ENCODE data around the gene DIP2A. TPM values are rescaled to one million over a fixed set of nuclear protein-coding genes. Genes with fewer than 3 reads are reported as not detected.

The DIP2A gene
- total RNA-seq, 1 donor from 2014 or later = 41.0 TPM

DNA sequence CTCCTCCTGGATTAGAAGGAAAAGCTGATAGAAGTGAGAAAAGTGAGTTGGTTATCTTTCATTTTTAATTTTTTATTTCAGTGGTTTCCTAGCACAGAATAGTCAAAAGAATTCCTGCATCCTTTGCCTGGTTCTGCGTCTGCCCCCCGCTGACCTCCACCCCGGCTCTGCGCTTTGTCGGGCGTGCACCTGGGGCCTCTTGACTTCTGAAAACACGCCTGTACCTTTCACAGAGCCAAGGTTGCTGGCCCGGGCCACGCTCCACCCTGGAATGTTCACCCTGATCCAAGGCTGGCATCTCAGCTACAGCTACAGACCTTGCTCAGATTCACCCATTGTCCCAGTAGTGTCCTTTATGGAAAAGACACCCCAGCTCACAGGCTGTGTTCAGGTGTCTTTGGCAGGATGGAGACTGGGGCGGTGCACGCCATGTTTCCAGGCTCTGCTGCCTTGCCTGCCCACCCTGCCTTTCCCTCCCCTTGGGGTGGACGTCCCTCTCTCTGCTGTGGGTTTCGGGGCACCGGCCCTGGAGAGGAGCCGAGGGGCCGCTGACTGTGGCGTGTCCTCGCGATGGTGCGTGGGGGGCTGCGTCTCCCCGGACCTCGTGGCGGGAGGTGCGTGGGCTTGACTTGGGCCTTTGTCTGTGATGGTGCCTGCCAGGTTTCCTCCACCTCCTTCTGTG, 40.3 kb upstream of the DIP2A start:
- DNase-seq = peak; percentile 33
- TF ChIP-seq, protein P1, sequence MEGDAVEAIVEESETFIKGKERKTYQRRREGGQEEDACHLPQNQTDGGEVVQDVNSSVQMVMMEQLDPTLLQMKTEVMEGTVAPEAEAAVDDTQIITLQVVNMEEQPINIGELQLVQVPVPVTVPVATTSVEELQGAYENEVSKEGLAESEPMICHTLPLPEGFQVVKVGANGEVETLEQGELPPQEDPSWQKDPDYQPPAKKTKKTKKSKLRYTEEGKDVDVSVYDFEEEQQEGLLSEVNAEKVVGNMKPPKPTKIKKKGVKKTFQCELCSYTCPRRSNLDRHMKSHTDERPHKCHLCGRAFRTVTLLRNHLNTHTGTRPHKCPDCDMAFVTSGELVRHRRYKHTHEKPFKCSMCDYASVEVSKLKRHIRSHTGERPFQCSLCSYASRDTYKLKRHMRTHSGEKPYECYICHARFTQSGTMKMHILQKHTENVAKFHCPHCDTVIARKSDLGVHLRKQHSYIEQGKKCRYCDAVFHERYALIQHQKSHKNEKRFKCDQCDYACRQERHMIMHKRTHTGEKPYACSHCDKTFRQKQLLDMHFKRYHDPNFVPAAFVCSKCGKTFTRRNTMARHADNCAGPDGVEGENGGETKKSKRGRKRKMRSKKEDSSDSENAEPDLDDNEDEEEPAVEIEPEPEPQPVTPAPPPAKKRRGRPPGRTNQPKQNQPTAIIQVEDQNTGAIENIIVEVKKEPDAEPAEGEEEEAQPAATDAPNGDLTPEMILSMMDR (IDR thresholded peaks at IDR 0.05) = no peak
- Histone ChIP-seq H3K9me3 (no peaks in the 10 kb centered on the region), H3K36me3 (peaks cover 74% of the 10 kb centered on the region), H3K4me1 (no peaks in the 10 kb centered on the region), H3K4me3 (no peak overlapping the region), H3K27ac (no peak overlapping the region), H3K27me3 (ENCODE audit: low read depth) (no peaks in the 10 kb centered on the region)
- ATAC-seq = no peak
- intact Hi-C loops (cut with DNase I) = no loop called here

- TF ChIP-seq, protein P1 (IDR thresholded peaks at IDR 0.05) = no peak
- Histone ChIP-seq H3K9me3 (no peaks in the 10 kb centered on the region), H3K27ac (no peak overlapping the region), H3K36me3 (peaks cover 74% of the 10 kb centered on the region), H3K4me1 (no peaks in the 10 kb centered on the region), H3K4me3 (no peak overlapping the region), H3K27me3 (ENCODE audit: low read depth) (no peaks in the 10 kb centered on the region)
- ATAC-seq = no peak
- intact Hi-C loops (cut with DNase I) = no loop called here
- peak; percentile 34 for DNase-seq
Observed at GRCh38 chr21:46420241-46421190, 38.2 kb upstream of the DIP2A start.

GRCh38 chr21:46421191-46421750, 37.4 kb upstream of the DIP2A start:
- intact Hi-C loops (cut with DNase I) = no loop called here
- TF ChIP-seq, protein P1 (IDR thresholded peaks at IDR 0.05) = no peak

GRCh38 chr21:46421756-46422555, 36.7 kb upstream of the DIP2A start:
- Histone ChIP-seq H3K27me3 (ENCODE audit: low read depth) (no peaks in the 10 kb centered on the region), H3K9me3 (no peaks in the 10 kb centered on the region), H3K4me1 (no peaks in the 10 kb centered on the region), H3K27ac (no peak overlapping the region), H3K36me3 (peaks cover 74% of the 10 kb centered on the region), H3K4me3 (no peak overlapping the region)
- intact Hi-C loops (cut with DNase I) = no loop called here
- ATAC-seq (no peak), DNase-seq (no peak)
- TF ChIP-seq, protein P1 (IDR thresholded peaks at IDR 0.05) = no peak

More at GRCh38 chr21:46421191-46421750, 37.4 kb upstream of the DIP2A start:
- H3K4me3 ChIP-seq = no peak overlapping the region
- DNase-seq = peak; percentile 33
- H3K4me1 ChIP-seq = no peaks in the 10 kb centered on the region
- no peaks in the 10 kb centered on the region for H3K27me3 ChIP-seq (ENCODE audit: low read depth)
- no peak for ATAC-seq
- peaks cover 74% of the 10 kb centered on the region for H3K36me3 ChIP-seq
- no peak overlapping the region for H3K27ac ChIP-seq
- H3K9me3 ChIP-seq = no peaks in the 10 kb centered on the region
